ENCODE measurements around the gene WDFY1. TPM values are rescaled to one million over a fixed set of nuclear protein-coding genes. Genes with fewer than 3 reads are reported as not detected.

WDFY1 gene
- total and polyA plus RNA-seq, 2 donors from 2014 or later, result 10.4 to 38.4 TPM

DNA sequence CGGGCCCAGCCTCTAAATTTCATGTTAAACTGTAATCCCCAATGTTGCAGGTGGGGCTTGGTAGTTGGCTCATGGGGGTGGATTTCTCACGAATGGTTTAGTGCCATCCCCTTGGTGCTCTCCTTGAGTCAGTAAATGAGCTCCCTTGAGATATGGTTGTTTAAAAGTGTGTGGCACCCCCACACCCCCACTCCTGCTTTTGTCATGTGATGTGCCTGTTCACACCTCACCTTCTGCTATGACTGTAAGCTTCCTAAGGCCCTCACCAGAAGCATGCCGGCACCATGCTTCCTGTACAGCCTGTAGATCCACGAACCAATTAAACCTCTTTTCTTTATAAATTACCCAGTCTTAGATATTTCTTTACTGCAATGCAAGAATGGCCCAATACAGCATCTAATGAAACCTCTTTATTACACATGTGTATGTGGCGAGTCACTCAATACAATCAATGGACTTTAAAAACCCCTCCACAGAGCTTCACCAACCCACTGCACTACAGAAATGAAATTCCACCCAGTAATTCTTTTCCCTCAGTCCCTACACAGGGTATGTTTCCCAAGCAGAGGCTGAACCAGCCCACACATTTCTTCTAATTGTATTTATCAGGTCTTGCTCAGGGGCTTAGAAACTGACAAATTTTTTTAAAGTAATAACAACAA is 47.3 kb downstream of the WDFY1 start:
- no peaks in the 10 kb centered on the region for H3K27me3 ChIP-seq (ENCODE audit: control insufficient read depth, insufficient read depth, low read length)
- H3K27ac ChIP-seq (ENCODE audit: low read depth in 2 of 2, low read length in 2 of 2), result no peak overlapping the region
- no peak overlapping the region for H3K9ac ChIP-seq (ENCODE audit: low read length in 3 of 3)
- FAIRE-seq, result no peak
- no peaks in the 10 kb centered on the region for H3K9me3 ChIP-seq (ENCODE audit: control insufficient read depth in 2 of 3, insufficient read depth in 1 of 3, low read length in 3 of 3)
- no peak for DNase-seq
- no peak overlapping the region for H3K4me3 ChIP-seq (ENCODE audit: low read length in 3 of 3)
- peaks cover 0 to 10% (median 0%) of the 10 kb centered on the region in 3 donors for H3K4me1 ChIP-seq (ENCODE audit: control insufficient read depth in 2 of 3, insufficient read depth in 2 of 3, low read depth in 1 of 3, low read length in 3 of 3)
- intact Hi-C loops (cut with DNase I), result no loop called here
- peaks cover 0 to 44% (median 36%) of the 10 kb centered on the region in 3 donors for H3K36me3 ChIP-seq (ENCODE audit: control insufficient read depth in 2 of 3, insufficient read depth in 3 of 3, low read length in 3 of 3)
- TF ChIP-seq, protein P1, sequence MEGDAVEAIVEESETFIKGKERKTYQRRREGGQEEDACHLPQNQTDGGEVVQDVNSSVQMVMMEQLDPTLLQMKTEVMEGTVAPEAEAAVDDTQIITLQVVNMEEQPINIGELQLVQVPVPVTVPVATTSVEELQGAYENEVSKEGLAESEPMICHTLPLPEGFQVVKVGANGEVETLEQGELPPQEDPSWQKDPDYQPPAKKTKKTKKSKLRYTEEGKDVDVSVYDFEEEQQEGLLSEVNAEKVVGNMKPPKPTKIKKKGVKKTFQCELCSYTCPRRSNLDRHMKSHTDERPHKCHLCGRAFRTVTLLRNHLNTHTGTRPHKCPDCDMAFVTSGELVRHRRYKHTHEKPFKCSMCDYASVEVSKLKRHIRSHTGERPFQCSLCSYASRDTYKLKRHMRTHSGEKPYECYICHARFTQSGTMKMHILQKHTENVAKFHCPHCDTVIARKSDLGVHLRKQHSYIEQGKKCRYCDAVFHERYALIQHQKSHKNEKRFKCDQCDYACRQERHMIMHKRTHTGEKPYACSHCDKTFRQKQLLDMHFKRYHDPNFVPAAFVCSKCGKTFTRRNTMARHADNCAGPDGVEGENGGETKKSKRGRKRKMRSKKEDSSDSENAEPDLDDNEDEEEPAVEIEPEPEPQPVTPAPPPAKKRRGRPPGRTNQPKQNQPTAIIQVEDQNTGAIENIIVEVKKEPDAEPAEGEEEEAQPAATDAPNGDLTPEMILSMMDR (IDR thresholded peaks at IDR 0.05; ENCODE audit: borderline replicate concordance, extremely low read depth, insufficient read depth), result no peak

DNA sequence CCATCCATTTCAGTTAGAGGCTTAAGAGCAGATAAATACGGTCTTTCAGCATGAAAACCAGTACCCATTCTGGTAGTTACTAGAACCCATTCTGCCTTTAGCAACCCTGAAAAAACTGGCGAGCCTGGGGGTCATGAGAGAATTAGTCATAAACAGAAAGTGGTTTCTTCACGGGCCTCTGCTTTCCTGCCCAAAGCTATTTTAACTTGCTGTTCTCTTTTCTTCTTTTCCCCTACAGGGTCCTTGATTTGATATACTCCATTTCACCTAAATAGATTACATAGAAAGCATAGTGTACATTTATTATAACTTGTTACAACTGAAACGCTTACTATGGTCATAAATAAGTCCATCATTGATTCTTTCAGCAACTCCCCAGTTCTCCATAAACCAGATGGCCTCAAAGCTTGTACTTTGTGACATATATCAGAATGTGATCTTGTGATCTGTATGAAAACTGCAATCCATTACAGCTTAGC is 48.3 kb downstream of the WDFY1 start:
- H3K27me3 ChIP-seq (ENCODE audit: control insufficient read depth, insufficient read depth, low read length), result no peaks in the 10 kb centered on the region
- H3K27ac ChIP-seq (ENCODE audit: low read depth in 2 of 2, low read length in 2 of 2), result no peak overlapping the region
- DNase-seq (peak in 1 of 5 donors; percentile 16), FAIRE-seq (no peak)
- no peak overlapping the region for H3K9ac ChIP-seq (ENCODE audit: low read length in 3 of 3)
- peaks cover 0 to 49% (median 40%) of the 10 kb centered on the region in 3 donors for H3K36me3 ChIP-seq (ENCODE audit: control insufficient read depth in 2 of 3, insufficient read depth in 3 of 3, low read length in 3 of 3)
- no peak overlapping the region for H3K4me3 ChIP-seq (ENCODE audit: low read length in 3 of 3)
- H3K9me3 ChIP-seq (ENCODE audit: control insufficient read depth in 2 of 3, insufficient read depth in 1 of 3, low read length in 3 of 3), result no peaks in the 10 kb centered on the region
- intact Hi-C loops (cut with DNase I), result no loop called here
- H3K4me1 ChIP-seq (ENCODE audit: control insufficient read depth in 2 of 3, insufficient read depth in 2 of 3, low read depth in 1 of 3, low read length in 3 of 3), result peaks cover 0 to 10% (median 0%) of the 10 kb centered on the region in 3 donors
- TF ChIP-seq, protein P1 (IDR thresholded peaks at IDR 0.05; ENCODE audit: borderline replicate concordance, extremely low read depth, insufficient read depth), result no peak

- Histone ChIP-seq H3K27ac (ENCODE audit: low read depth in 2 of 2, low read length in 2 of 2) (no peak overlapping the region), H3K9ac (ENCODE audit: low read length in 3 of 3) (no peak overlapping the region), H3K36me3 (ENCODE audit: control insufficient read depth in 2 of 3, insufficient read depth in 3 of 3, low read length in 3 of 3) (peaks cover 0 to 36% (median 30%) of the 10 kb centered on the region in 3 donors), H3K4me1 (ENCODE audit: control insufficient read depth in 2 of 3, insufficient read depth in 2 of 3, low read depth in 1 of 3, low read length in 3 of 3) (peaks cover 0 to 4% (median 0%) of the 10 kb centered on the region in 3 donors), H3K27me3 (ENCODE audit: control insufficient read depth, insufficient read depth, low read length) (no peaks in the 10 kb centered on the region), H3K4me3 (ENCODE audit: low read length in 3 of 3) (no peak overlapping the region), H3K9me3 (ENCODE audit: control insufficient read depth in 2 of 3, insufficient read depth in 1 of 3, low read length in 3 of 3) (no peaks in the 10 kb centered on the region)
- no peak for DNase-seq
- FAIRE-seq, result no peak
- intact Hi-C loops (cut with DNase I), result no loop called here
- TF ChIP-seq, protein P1 (IDR thresholded peaks at IDR 0.05; ENCODE audit: borderline replicate concordance, extremely low read depth, insufficient read depth), result no peak
Observed at GRCh38 chr2:223894968-223895367, 50.2 kb downstream of the WDFY1 start.
